ENCODE measurements around the gene SLC22A23. TPM values are rescaled to one million over a fixed set of nuclear protein-coding genes. Genes with fewer than 3 reads are reported as not detected.
A peak's percentile ranks its signal among the peaks of the same experiment; 100 is the strongest.

Gene SLC22A23
- total RNA-seq, 6 donors from 2014 or later = 18.2 to 73.1 (median 28.3) TPM

- 90 to 91% methylated on average over 3 of the region's 3 CpGs for WGBS, 2 donors
- TF ChIP-seq POLR2AphosphoS5 (IDR thresholded peaks at IDR 0.05) (no peak), POLR2A (IDR thresholded peaks at IDR 0.05) (no peak), EP300 (IDR thresholded peaks at IDR 0.05) (no peak)
- TF ChIP-seq, protein P1, sequence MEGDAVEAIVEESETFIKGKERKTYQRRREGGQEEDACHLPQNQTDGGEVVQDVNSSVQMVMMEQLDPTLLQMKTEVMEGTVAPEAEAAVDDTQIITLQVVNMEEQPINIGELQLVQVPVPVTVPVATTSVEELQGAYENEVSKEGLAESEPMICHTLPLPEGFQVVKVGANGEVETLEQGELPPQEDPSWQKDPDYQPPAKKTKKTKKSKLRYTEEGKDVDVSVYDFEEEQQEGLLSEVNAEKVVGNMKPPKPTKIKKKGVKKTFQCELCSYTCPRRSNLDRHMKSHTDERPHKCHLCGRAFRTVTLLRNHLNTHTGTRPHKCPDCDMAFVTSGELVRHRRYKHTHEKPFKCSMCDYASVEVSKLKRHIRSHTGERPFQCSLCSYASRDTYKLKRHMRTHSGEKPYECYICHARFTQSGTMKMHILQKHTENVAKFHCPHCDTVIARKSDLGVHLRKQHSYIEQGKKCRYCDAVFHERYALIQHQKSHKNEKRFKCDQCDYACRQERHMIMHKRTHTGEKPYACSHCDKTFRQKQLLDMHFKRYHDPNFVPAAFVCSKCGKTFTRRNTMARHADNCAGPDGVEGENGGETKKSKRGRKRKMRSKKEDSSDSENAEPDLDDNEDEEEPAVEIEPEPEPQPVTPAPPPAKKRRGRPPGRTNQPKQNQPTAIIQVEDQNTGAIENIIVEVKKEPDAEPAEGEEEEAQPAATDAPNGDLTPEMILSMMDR (IDR thresholded peaks at IDR 0.05) = no peak
- no peak overlapping the region for H3K4me3 ChIP-seq
- no peak overlapping the region for H3K27ac ChIP-seq
- DNase-seq = no peak
- no peaks in the 10 kb centered on the region for H3K27me3 ChIP-seq
- H3K36me3 ChIP-seq = no peaks in the 10 kb centered on the region
- no peak for ATAC-seq (ENCODE audit: low FRiP score in 2 of 2)
- peaks cover 0 to 11% (median 0%) of the 10 kb centered on the region in 4 donors for H3K4me1 ChIP-seq
- H3K9me3 ChIP-seq = no peaks in the 10 kb centered on the region
Observed at GRCh38 chr6:3421143-3421542, 35.7 kb downstream of the SLC22A23 start.

DNA sequence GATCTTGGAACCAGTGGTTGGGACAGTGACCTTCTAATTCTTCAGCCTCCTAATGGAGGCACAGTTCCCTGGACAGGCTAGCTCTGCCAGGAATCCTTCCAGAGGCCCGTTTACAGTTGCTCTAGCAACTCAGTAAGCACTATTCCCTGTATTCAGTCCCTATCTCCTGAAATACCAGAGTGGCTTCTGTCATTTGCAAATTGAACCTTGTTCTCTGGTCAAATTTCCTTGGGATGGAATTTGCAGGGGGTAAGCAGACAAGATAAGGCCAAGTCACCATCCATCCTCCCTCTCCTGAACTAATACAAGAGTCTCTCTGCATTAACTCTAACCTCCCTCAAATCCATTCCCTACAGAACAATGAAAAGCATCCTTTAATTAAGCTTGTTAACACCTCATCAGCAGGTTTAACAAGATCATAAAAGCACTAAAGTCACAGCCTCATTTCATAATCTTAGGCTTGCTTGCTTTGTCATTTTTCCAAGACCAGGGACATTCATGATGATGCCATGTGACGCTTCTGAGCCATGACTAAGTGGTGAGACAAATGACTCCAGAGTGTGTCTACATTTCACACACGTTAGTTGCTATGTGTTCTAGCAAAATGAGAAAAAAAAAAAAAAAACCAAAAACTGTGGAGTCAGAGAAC, 37.1 kb downstream of the SLC22A23 start:
- ATAC-seq (ENCODE audit: low FRiP score in 2 of 2) = peak in 1 of 2 donors; percentile 24
- Histone ChIP-seq H3K4me3 (no peak overlapping the region), H3K27ac (peak overlapping the region in 1 of 4 donors; percentile 1), H3K27me3 (no peaks in the 10 kb centered on the region), H3K4me1 (peaks cover 0 to 15% (median under 1%) of the 10 kb centered on the region in 4 donors), H3K36me3 (no peaks in the 10 kb centered on the region), H3K9me3 (no peaks in the 10 kb centered on the region)
- 48 to 68% methylated on average over 3 of the region's 3 CpGs for WGBS, 2 donors
- TF ChIP-seq, protein P1 (IDR thresholded peaks at IDR 0.05) = no peak
- TF ChIP-seq POLR2AphosphoS5 (IDR thresholded peaks at IDR 0.05) = peak in 1 of 2 donors; percentile 57
- no peak for TF ChIP-seq POLR2A (IDR thresholded peaks at IDR 0.05)
- DNase-seq = peak in 1 of 2 donors; percentile 42

DNA sequence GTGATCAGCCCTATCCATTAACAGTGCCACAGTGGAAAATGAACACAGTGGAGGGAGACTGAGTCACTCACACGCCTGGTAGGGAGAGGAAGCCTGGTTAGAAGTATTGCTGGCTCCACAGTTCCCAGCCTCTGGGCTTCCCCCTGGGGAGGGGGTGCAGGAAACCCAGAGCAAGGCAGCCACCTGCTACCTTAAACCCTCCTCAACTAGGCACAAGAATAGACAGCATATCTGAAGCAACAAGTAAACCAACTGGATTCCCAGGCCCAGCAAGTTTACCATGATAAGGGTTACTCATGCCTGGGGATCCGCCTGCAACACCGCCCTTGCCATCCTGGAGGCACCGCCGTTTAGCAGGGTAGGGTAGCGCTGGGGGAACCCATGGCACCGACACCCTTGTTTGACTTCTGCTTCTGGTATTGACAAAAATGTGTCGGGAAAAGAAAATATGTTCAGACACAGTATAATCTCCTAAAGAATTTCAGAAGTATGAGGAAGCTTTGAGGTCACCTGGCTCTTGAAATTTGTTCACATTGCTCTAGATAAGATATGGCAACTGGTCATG, 38.3 kb downstream of the SLC22A23 start:
- Histone ChIP-seq H3K4me3 (no peak overlapping the region), H3K36me3 (no peaks in the 10 kb centered on the region), H3K4me1 (peaks cover 0 to 17% (median 3%) of the 10 kb centered on the region in 4 donors), H3K27me3 (no peaks in the 10 kb centered on the region), H3K27ac (peak overlapping the region in 3 of 4 donors; percentile 17 to 27 (median 22)), H3K9me3 (no peaks in the 10 kb centered on the region)
- DNase-seq (no peak), ATAC-seq (ENCODE audit: low FRiP score in 2 of 2) (peak; percentile 8 to 79)
- WGBS, 2 donors = 73 to 78% methylated on average over 8 of the region's 8 CpGs
- TF ChIP-seq POLR2A (IDR thresholded peaks at IDR 0.05) (no peak), EP300 (IDR thresholded peaks at IDR 0.05) (no peak), POLR2AphosphoS5 (IDR thresholded peaks at IDR 0.05) (no peak)
- TF ChIP-seq, protein P1 (IDR thresholded peaks at IDR 0.05) = no peak

GRCh38 chr6:3417473-3417872, 39.4 kb downstream of the SLC22A23 start:
- H3K4me3 ChIP-seq = no peak overlapping the region
- ATAC-seq (ENCODE audit: low FRiP score in 2 of 2) (no peak), DNase-seq (no peak)
- H3K27me3 ChIP-seq = no peaks in the 10 kb centered on the region
- no peaks in the 10 kb centered on the region for H3K36me3 ChIP-seq
- H3K9me3 ChIP-seq = no peaks in the 10 kb centered on the region
- peaks cover 0 to 17% (median 3%) of the 10 kb centered on the region in 4 donors for H3K4me1 ChIP-seq
- no peak overlapping the region for H3K27ac ChIP-seq
- WGBS, 2 donors = 81 to 92% methylated on average over 4 of the region's 4 CpGs
- TF ChIP-seq, protein P1 (IDR thresholded peaks at IDR 0.05) = no peak
- TF ChIP-seq POLR2A (IDR thresholded peaks at IDR 0.05) = no peak
- no peak for TF ChIP-seq POLR2AphosphoS5 (IDR thresholded peaks at IDR 0.05)
